HG02870 (cell line): Measurements from ENCODE around the gene INPP5D.
"Not testable (repeated sequence)": the region's sequence is repeated elsewhere in the genome, so short reads cannot be mapped to it uniquely, and the experiment has no call there.

Experiments
- ATAC-seq: cut with Tn5 transposase; IDR thresholded peaks from one replicate; pipeline ENCODE4 v1.9.1; 2021; ENCODE audit warnings: mild to moderate bottlenecking, moderate library complexity; ENCODE audit not compliant: unreplicated experiment

The INPP5D gene

DNA sequence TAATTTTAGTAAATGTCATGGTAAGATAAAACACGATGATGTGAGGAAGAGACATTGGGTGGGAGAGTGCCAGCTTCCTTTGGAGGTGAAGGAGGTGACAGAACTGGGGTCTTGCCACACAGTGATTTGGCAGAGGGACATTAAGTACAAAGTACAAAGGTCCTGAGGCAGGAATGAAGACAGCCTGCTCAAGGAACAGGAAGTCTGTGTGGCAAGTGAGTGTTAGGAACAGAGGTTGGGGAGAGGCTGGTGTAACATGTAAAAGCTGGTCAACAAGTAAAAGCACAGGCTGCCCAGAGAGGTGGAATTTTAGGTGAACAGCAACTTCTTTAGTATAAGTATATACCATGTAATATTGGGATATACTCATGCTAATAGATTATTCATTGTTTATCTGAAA is 73.1 kb downstream of the INPP5D start:
- no peak for ATAC-seq

DNA sequence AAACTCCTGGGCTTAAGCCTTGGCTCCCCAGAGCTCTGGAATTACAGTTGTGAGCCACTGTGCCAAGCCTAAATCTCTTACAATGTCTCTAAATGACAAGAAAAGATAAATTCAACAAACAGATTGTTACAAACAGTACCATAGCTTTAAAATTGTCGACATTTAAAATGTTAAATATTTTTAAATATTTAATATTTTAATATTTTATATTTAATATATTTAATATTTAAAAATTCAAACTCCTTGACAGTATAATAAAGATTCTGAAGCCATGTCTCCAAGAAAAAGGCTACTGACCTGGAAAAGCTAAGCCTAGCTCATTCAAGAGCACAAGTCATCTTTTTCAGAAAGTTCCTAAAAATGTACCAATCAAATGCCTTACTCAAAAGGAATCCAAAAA is 75.3 kb downstream of the INPP5D start:
- ATAC-seq: no peak

GRCh38 chr2:233137040-233137439 is 76.9 kb downstream of the INPP5D start:
- ATAC-seq: no peak

DNA sequence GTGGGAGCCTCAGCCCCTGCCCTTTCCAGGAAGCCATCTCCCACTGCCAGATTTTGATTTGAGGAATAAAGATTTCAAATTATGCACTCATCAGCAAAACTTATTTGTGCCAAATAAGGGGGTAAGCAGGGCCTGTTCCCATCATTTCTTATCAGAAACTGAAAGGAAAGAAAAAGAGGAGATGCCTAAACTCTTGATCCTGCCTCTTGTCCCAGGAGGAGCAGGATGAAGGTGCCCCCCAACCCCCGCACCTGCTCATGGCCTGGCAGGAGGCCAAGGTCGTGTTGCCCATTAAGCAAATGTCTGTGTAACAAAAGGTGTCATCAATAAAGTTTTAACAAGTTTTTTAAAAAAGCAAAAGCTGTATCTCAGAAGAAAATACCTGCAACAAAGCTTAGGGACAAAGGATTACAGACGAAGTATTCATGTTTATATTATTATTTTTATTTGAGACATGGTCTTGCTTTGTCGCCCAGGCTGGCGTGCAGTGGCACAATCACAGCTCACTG is 80.0 kb downstream of the INPP5D start:
- ATAC-seq: no peak

DNA sequence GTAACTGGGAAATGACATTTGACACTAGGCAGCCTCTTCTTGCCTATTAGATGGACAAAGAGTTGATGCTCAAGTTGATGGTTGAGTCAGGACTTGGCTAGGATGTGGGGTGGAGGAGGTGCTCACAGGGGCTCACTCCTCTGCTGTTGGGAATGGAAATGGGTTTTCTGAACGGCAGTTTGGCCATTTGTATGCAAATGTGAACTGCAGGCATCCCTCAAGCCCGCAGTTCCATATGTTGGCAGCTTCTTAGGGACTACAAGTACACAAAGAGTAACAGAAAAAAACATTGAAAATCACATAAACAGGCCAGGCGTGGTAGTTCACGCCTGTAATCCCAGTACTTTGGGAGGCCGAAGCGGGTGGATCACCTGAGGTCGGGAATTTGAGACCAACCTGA is 80.8 kb downstream of the INPP5D start:
- ATAC-seq: no peak

DNA sequence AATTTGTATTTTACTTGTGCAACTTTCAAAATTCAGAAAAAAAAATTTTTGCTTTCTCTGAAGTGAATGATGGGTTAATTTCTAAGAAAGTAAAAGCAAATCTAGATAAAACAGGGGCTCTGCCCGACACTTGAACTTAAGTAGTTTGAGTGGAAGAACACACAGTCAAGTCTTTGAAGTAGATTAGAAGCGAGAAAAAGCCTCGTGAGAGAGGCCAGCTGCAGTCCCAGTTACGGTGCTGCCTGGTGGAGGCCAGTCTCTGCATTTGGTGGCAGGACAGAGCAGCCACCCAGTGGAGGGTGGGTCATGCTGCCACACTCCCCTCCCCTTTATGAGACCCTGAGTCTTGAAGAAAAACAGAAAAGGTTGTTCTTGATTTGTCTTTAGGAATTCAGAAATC is 81.8 kb downstream of the INPP5D start:
- ATAC-seq: no peak

DNA sequence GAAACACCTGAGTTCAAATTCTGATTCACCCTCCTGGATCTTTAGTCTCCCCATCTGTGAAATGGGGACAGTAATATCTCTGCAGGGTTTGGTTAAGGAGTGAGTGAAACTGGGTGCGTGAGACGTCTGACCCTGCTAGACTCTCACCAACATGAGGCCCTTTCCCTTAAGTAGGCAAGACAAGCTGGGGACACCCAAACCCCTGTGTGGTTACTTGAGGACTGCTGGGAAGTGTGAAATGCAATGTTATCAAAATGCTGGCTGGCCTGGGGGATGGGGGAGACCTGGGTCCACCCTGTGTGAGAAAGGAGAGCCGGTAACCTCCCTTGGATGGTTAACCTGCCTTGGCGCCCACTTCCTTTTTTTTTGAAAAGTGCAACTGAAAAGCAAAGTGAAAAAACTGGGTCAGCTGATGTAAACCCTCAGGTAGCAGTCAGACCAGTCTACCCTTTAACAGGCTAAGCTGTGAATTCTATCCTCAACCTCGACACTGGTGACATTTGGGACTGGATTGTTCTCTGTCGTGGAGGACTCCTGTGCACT is 82.3 kb downstream of the INPP5D start:
- ATAC-seq: peak; percentile 87

- no peak for ATAC-seq
These were observed 83.7 kb downstream of the INPP5D start for GRCh38 chr2:233143700-233144331.

- ATAC-seq: no peak
These were observed 85.6 kb downstream of the INPP5D start for GRCh38 chr2:233145726-233146125.

DNA sequence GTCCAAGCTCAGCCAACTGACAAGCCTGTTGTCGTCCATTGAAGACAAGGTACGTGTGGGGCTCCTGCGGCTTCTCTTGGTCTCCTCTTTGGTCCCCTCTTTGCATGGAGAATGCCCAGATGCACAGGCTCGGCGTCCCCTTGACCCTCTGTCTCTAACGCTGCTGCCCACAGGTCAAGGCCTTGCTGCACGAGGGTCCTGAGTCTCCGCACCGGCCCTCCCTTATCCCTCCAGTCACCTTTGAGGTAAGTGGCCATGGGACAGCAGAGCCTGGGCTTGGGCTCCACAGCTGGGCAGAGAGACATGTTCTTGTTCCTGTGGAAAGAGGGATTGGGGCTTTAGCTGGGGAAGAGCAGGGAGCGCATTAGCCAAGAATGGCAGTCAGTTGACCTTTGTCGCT is 86.1 kb downstream of the INPP5D start:
- ATAC-seq: no peak

DNA sequence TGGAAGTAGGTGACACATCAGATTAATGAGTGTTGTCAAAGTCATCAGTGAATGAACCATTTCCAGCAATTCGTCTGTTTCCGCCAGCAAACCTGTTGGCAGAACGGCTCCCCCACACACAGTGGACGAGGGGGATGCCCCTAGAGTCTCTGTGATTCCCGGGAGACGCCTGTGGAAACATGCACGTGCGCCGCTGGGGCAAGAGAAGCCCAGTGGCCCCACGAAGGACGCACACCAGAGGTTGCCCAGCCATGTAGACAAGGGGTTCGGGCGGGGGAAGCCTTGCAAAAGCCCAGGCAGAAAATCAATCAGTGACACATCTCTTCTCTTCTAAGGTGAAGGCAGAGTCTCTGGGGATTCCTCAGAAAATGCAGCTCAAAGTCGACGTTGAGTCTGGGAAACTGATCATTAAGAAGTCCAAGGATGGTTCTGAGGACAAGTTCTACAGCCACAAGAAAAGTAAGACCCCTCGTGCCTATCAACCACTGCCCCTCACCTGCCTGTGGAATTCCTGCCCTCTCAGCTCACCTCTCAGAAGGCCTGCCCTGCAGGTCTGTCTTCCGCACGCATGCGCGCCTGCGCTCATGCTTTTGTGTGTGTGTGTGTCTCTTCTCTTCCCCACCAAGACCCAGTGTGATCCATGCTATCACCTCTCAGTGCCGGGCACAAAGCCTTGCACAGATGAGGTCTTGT is 87.1 kb downstream of the INPP5D start:
- ATAC-seq: no peak

- ATAC-seq: no peak
These were observed 87.7 kb downstream of the INPP5D start for GRCh38 chr2:233147829-233148167.

- no peak for ATAC-seq
These were observed 88.2 kb downstream of the INPP5D start for GRCh38 chr2:233148354-233148753.

GRCh38 chr2:233152541-233152940 is 92.4 kb downstream of the INPP5D start:
- no peak for ATAC-seq

DNA sequence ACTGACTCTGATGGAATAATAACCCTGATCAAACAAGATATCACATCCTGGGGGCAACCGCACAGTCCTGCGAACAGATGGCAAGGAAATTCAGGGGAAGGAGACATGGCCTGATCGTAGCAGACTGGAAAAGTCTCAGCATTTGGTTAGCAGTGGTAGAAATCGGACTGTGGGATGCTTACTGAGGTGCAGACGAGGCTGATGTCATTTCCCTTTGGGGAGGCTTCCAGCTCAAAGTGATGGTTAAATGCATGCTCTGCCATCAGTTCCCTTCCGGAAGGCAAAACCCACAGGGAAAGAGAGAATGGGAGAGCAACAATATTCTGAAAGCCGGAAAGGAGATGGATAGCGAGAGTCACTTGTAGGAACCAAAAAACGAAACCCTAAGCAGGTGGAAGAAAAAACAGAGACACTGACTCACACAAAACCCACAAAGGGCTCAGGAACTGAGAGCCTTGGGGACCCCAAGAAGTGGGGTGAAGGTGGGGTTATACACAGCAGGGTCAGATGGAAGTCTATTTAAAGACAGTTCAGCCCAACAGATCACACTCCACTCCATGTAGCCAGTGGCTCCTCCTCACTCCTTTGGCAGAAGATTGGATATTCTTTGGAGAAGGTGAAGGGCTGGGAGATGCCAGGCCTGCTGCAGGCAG is 93.1 kb downstream of the INPP5D start:
- no peak for ATAC-seq

DNA sequence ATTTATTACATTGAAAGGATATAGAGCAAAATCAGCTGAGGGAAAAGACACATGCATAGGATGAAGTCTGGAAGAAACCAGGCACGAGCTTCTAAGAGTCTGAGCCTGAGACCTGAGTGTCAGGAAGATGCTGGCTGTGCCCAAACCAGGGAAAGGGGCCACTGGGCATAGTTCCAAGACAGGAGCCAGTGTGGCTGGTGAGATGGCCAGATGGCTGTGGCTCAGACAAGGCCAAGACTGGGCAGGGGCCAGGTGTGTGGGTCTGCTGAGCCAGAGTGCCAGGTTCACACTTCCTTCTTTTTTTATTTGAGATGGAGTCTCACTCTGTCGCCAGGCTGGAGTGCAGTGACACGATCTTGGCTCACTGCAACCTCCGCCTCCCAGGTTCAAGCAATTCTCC is 95.9 kb downstream of the INPP5D start:
- ATAC-seq: no peak

- not testable (repeated sequence) for ATAC-seq
These were observed 96.3 kb downstream of the INPP5D start for GRCh38 chr2:233156461-233156860.

GRCh38 chr2:233161730-233162129 is 101.6 kb downstream of the INPP5D start:
- ATAC-seq: no peak

DNA sequence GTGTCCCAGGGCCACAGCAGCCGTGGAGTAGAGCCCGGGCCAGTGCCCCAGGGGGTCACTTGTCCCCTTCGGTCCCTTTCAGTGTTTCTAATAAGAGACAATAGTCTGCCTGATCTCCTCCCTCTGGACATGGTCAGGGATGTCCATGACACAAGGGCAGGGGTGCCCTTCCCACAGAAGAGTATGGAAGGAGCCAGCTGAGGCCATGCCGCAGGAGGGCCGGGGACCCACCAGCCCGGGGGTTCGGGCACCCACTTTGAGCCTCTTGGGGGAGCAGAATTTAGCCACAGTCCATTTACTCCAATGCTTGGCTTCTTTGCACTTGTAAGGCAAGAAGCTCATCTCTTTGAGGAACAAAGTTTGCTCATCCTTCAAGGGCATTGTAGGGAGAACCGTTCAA is 102.6 kb downstream of the INPP5D start:
- ATAC-seq: no peak

GRCh38 chr2:233163486-233164103 is 103.5 kb downstream of the INPP5D start:
- no peak for ATAC-seq

DNA sequence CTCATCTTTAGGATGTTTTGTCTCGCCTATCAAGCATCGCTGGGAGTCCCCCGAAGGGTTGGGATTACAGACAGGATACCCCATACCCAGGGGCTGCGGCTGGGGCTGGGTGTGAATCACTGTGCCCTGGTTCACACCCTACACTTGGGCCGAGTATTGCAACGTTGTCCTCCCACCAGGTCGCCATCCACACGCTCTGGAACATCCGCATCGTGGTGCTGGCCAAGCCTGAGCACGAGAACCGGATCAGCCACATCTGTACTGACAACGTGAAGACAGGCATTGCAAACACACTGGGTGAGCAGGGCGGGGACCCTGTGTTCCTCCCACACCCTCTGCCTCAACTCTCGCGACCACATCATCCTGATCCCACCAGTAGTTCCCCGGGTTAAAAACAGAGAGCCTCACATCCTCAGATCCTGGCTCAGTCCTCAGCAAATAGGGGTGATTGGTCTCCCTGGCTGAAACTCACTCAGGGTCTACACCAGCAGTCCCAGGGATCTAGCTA is 104.0 kb downstream of the INPP5D start:
- no peak for ATAC-seq
